ENCODE results near the gene SARM1.

Gene SARM1

GRCh38 chr17:28412099-28412498 lies 40.6 kb downstream of the SARM1 start:
- Histone ChIP-seq H3K9ac (no peak overlapping the region), H4K20me1 (ENCODE audit: insufficient read depth) (no peaks in the 10 kb centered on the region), H3K4me1 (ENCODE audit: low read depth, poor library complexity, severe bottlenecking) (no peaks in the 10 kb centered on the region), H3K4me3 (IDR thresholded peaks at IDR 0.05; ENCODE audit: insufficient read depth, low read depth, low read length) (no peak overlapping the region), H3K79me2 (ENCODE audit: insufficient read depth, low read depth) (no peaks in the 10 kb centered on the region), H3K4me2 (no peak overlapping the region), H2AFZ (ENCODE audit: low read depth) (no peak overlapping the region), H3K27me3 (ENCODE audit: insufficient read depth, low read depth) (no peaks in the 10 kb centered on the region), H3K36me3 (ENCODE audit: insufficient read depth) (no peaks in the 10 kb centered on the region), H3K27ac (no peak overlapping the region)
- no peak for TF ChIP-seq CTCF (conservative IDR thresholded peaks at IDR 0.05; ENCODE audit: low read depth, low read length)

- Histone ChIP-seq H2AFZ (ENCODE audit: low read depth) (no peak overlapping the region), H3K27me3 (ENCODE audit: insufficient read depth, low read depth) (no peaks in the 10 kb centered on the region), H3K9ac (no peak overlapping the region), H3K36me3 (ENCODE audit: insufficient read depth) (no peaks in the 10 kb centered on the region), H3K27ac (no peak overlapping the region), H3K4me2 (no peak overlapping the region), H3K79me2 (ENCODE audit: insufficient read depth, low read depth) (no peaks in the 10 kb centered on the region), H3K4me3 (IDR thresholded peaks at IDR 0.05; ENCODE audit: insufficient read depth, low read depth, low read length) (no peak overlapping the region), H4K20me1 (ENCODE audit: insufficient read depth) (no peaks in the 10 kb centered on the region), H3K4me1 (ENCODE audit: low read depth, poor library complexity, severe bottlenecking) (no peaks in the 10 kb centered on the region)
- TF ChIP-seq CTCF (conservative IDR thresholded peaks at IDR 0.05; ENCODE audit: low read depth, low read length) = no peak
Observed at GRCh38 chr17:28413804-28414203, 42.3 kb downstream of the SARM1 start.

- Histone ChIP-seq H3K9ac (no peak overlapping the region), H3K79me2 (ENCODE audit: insufficient read depth, low read depth) (no peaks in the 10 kb centered on the region), H3K4me3 (IDR thresholded peaks at IDR 0.05; ENCODE audit: insufficient read depth, low read depth, low read length) (no peak overlapping the region), H3K27me3 (ENCODE audit: insufficient read depth, low read depth) (no peaks in the 10 kb centered on the region), H3K4me2 (no peak overlapping the region), H3K4me1 (ENCODE audit: low read depth, poor library complexity, severe bottlenecking) (no peaks in the 10 kb centered on the region), H3K36me3 (ENCODE audit: insufficient read depth) (no peaks in the 10 kb centered on the region), H2AFZ (ENCODE audit: low read depth) (no peak overlapping the region), H3K27ac (no peak overlapping the region), H4K20me1 (ENCODE audit: insufficient read depth) (no peaks in the 10 kb centered on the region)
- no peak for TF ChIP-seq CTCF (conservative IDR thresholded peaks at IDR 0.05; ENCODE audit: low read depth, low read length)
Observed at GRCh38 chr17:28415886-28416285, 44.4 kb downstream of the SARM1 start.

- no peaks in the 10 kb centered on the region for H3K79me2 ChIP-seq (ENCODE audit: insufficient read depth, low read depth)
- no peak overlapping the region for H3K4me2 ChIP-seq
- no peak overlapping the region for H3K9ac ChIP-seq
- H3K27me3 ChIP-seq (ENCODE audit: insufficient read depth, low read depth) = no peaks in the 10 kb centered on the region
- no peaks in the 10 kb centered on the region for H3K36me3 ChIP-seq (ENCODE audit: insufficient read depth)
- peak overlapping the region; percentile 46 for H2AFZ ChIP-seq (ENCODE audit: low read depth)
- TF ChIP-seq CTCF (conservative IDR thresholded peaks at IDR 0.05; ENCODE audit: low read depth, low read length) = peak; percentile 93
- no peak overlapping the region for H3K27ac ChIP-seq
- no peak overlapping the region for H3K4me3 ChIP-seq (IDR thresholded peaks at IDR 0.05; ENCODE audit: insufficient read depth, low read depth, low read length)
- H4K20me1 ChIP-seq (ENCODE audit: insufficient read depth) = no peaks in the 10 kb centered on the region
- no peaks in the 10 kb centered on the region for H3K4me1 ChIP-seq (ENCODE audit: low read depth, poor library complexity, severe bottlenecking)
Observed at GRCh38 chr17:28416703-28417311, 45.3 kb downstream of the SARM1 start.
